ENCODE data around the gene PLCG2.

Gene PLCG2

DNA sequence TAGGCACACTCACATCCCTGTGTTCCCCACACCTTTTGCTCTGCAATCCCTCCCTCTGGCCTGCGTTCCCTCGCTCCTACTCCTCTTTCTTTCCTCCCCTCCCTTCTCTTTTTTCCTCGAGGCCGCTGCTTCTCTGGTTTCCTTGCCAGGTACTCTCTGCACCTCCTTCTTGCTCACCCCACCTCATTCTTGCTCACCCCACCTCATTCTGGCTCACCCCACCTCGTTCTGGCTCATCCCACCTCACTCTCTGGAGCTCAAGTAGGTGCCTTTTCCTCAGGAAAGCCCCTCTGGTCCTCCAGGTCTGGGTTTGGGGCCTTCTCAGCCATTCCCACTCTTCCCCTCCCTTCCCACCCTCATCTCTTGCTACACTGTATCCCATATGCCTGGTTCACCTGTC is 103.5 kb downstream of the PLCG2 start:
- Mint-ChIP-seq H3K27ac (peak overlapping the region; percentile 89), H3K9me3 (no peaks in the 10 kb centered on the region), H3K4me3 (no peak overlapping the region), H3K36me3 (peaks cover 32 to 62% of the 10 kb centered on the region in 2 donors), H3K4me1 (peaks cover 11 to 32% of the 10 kb centered on the region in 2 donors), H3K27me3 (no peaks in the 10 kb centered on the region)
- no peak for ATAC-seq (replicated peaks)
- no peak for DNase-seq

DNA sequence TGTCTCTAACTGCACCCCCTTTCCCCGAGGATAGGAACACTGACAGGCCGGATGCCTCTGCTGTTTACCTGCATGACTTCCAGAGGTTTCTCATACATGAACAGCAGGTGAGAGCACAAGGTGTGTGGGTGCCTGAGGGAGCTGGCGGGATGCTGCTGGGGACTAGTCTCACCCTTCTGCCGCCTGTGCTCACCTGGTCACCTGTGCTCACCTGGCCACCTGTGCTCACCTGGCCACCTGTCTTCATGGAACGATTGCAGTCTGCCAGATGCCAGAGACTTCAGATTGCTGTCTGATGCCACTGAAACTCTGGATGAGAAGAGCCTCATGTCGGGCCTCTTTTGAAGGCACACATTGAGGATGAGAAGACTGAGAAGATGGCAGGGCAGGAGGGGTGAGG is 104.1 kb downstream of the PLCG2 start:
- Mint-ChIP-seq H3K27ac (peak overlapping the region; percentile 89), H3K36me3 (peaks cover 32 to 64% of the 10 kb centered on the region in 2 donors), H3K4me1 (peaks cover 11 to 30% of the 10 kb centered on the region in 2 donors), H3K27me3 (no peaks in the 10 kb centered on the region), H3K9me3 (no peaks in the 10 kb centered on the region), H3K4me3 (no peak overlapping the region)
- DNase-seq (no peak), ATAC-seq (replicated peaks) (no peak)

DNA sequence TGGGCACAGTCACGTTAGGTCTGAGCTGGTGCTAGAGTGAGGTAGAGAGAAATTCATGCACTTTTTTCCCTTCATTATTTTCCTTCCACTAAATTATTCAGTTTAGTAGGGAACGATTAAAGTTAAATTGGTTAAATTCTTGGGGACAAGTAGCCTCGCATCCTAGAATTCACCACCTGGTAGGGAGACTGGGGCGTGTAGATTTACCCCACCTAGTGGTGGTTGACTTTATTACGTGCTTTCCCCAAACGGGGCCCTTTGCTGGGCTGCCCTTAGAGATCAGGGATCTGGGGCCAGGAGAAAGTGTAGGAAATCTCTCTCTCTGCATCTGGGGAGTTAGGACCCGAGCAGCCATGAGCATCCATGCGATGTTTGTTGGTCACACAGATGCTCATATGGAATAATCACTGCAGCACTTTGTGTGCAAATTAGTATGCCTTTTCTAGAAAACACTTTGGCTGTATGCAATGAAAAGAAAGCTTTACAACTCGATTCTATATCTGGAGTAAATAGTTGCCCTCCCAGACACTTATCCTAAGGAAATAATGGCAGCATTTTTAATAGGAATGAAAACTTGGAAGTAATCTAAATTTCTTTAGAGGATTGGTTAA is 107.0 kb downstream of the PLCG2 start:
- peaks cover 5 to 13% of the 10 kb centered on the region in 2 donors for H3K4me1 Mint-ChIP-seq
- H3K36me3 Mint-ChIP-seq = peaks cover 24 to 45% of the 10 kb centered on the region in 2 donors
- no peak overlapping the region for H3K27ac Mint-ChIP-seq
- no peak overlapping the region for H3K4me3 Mint-ChIP-seq
- no peaks in the 10 kb centered on the region for H3K9me3 Mint-ChIP-seq
- DNase-seq (no peak), ATAC-seq (replicated peaks) (peak; percentile 74 to 81)
- no peaks in the 10 kb centered on the region for H3K27me3 Mint-ChIP-seq

GRCh38 chr16:81888520-81889394 is 109.7 kb downstream of the PLCG2 start:
- Mint-ChIP-seq H3K4me3 (no peak overlapping the region), H3K9me3 (no peaks in the 10 kb centered on the region), H3K27me3 (no peaks in the 10 kb centered on the region), H3K36me3 (peaks cover 27 to 49% of the 10 kb centered on the region in 2 donors), H3K4me1 (peaks cover 3 to 19% of the 10 kb centered on the region in 2 donors), H3K27ac (no peak overlapping the region)
- ATAC-seq (replicated peaks) = no peak
- no peak for DNase-seq

GRCh38 chr16:81891736-81892364 is 112.8 kb downstream of the PLCG2 start:
- H3K36me3 Mint-ChIP-seq = peaks cover 38 to 54% of the 10 kb centered on the region in 2 donors

DNA sequence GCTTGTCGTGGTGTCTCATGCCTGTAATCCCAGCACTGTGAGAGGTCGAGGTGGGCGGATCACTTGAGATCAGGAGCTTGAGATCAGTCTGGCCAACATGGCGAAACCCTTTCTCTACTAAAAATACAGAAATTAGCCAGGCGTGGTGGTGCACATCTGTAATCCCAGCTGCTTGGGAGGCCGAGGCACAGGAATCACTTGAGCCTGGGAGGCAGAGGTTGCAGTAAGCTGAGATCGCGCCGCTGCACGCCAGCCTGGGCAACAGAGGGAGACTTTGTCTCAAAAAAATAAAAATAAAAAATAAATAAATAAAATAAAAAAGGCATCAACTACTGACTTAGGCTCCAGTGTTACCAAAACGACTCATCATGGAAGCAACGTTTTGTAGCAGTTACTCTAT is 115.5 kb downstream of the PLCG2 start:
- no peak for ATAC-seq (replicated peaks)

More at GRCh38 chr16:81891736-81892364, 112.8 kb downstream of the PLCG2 start:
- DNase-seq (no peak), ATAC-seq (replicated peaks) (no peak)
- no peaks in the 10 kb centered on the region for H3K9me3 Mint-ChIP-seq
- peaks cover 3 to 6% of the 10 kb centered on the region in 2 donors for H3K4me1 Mint-ChIP-seq
- H3K4me3 Mint-ChIP-seq = no peak overlapping the region
- H3K27ac Mint-ChIP-seq = peak overlapping the region; percentile 57
- no peaks in the 10 kb centered on the region for H3K27me3 Mint-ChIP-seq

DNA sequence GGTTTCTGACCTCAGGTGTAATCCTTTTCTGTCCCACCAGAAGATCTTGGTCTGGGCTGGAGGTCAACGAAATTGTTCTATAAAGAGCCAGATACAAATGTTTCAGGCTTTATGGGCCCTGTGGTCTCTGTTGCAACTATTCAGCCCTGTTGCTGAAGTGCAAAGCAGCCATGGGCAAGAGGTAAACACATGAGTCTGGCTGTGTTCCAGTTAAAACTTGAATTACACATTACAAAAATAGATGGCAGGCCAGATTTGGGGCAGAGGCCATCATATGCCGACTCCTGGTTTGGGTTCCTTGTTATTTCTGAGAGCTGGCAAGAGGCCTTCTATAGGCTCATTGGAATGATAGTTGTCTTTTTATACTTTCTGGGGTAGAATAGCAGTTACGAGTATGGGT is 117.8 kb downstream of the PLCG2 start:
- Mint-ChIP-seq H3K4me3 (no peak overlapping the region), H3K27ac (peak overlapping the region; percentile 2), H3K4me1 (peaks cover 0 to 4% of the 10 kb centered on the region in 2 donors), H3K9me3 (no peaks in the 10 kb centered on the region), H3K36me3 (peaks cover 49 to 61% of the 10 kb centered on the region in 2 donors), H3K27me3 (no peaks in the 10 kb centered on the region)
- no peak for ATAC-seq (replicated peaks)
- DNase-seq = no peak

More for the DNA sequence above, 115.5 kb downstream of the PLCG2 start:
- H3K4me3 Mint-ChIP-seq = no peak overlapping the region
- no peaks in the 10 kb centered on the region for H3K9me3 Mint-ChIP-seq
- no peak for DNase-seq
- no peak overlapping the region for H3K27ac Mint-ChIP-seq
- H3K27me3 Mint-ChIP-seq = no peaks in the 10 kb centered on the region
- peaks cover 56 to 57% of the 10 kb centered on the region in 2 donors for H3K36me3 Mint-ChIP-seq
- H3K4me1 Mint-ChIP-seq = peaks cover 1 to 6% of the 10 kb centered on the region in 2 donors

DNA sequence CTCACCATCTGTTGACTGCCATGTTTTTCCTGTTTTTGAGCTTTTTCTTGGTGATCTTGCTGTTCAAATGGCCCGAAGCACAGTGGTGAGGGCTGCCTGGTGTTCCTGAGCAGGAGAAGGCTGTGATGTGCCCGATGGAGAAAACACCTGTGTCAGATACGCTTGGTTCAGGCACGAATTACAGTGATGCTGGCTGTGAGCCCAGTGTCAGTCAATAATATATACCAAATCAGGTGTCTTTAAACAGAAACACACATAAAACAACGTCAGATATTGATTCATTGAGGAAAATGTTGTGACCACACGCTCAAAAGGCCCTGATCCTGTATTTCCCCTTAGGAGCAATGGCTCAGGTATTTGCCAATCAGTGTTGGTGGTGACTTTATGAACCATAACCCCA is 120.5 kb downstream of the PLCG2 start:
- no peaks in the 10 kb centered on the region for H3K27me3 Mint-ChIP-seq
- DNase-seq = no peak
- no peak for ATAC-seq (replicated peaks)
- no peak overlapping the region for H3K4me3 Mint-ChIP-seq
- H3K9me3 Mint-ChIP-seq = no peaks in the 10 kb centered on the region
- H3K36me3 Mint-ChIP-seq = peaks cover 56 to 67% of the 10 kb centered on the region in 2 donors
- peak overlapping the region; percentile 73 for H3K27ac Mint-ChIP-seq
- H3K4me1 Mint-ChIP-seq = no peaks in the 10 kb centered on the region

DNA sequence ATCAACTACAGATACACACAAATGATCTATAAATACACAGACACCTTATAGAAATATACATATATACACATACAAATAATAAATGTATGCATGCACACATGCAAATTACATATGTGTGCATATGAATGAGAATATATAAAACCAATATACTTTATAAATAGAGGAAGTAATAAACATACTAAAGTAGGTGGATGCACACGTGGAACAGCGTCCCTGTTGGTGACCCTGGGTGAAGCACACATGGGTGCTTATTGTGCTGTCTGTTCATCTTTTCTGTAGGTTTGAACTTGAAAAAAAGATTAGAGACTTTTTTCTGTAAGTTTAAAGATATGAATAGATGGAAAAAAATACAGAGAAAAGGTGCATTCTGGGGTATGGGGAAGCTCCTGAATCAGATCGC is 120.9 kb downstream of the PLCG2 start:
- Mint-ChIP-seq H3K4me1 (no peaks in the 10 kb centered on the region), H3K36me3 (peaks cover 57 to 67% of the 10 kb centered on the region in 2 donors), H3K27ac (no peak overlapping the region), H3K27me3 (no peaks in the 10 kb centered on the region), H3K4me3 (no peak overlapping the region), H3K9me3 (no peaks in the 10 kb centered on the region)
- no peak for ATAC-seq (replicated peaks)
- DNase-seq = no peak

- DNase-seq (no peak), ATAC-seq (replicated peaks) (no peak)
- Mint-ChIP-seq H3K4me1 (no peaks in the 10 kb centered on the region), H3K27ac (no peak overlapping the region), H3K27me3 (no peaks in the 10 kb centered on the region), H3K4me3 (no peak overlapping the region), H3K36me3 (peaks cover 55 to 68% of the 10 kb centered on the region in 2 donors), H3K9me3 (no peaks in the 10 kb centered on the region)
These were observed 121.4 kb downstream of the PLCG2 start for GRCh38 chr16:81900456-81900855.

GRCh38 chr16:81901484-81901883 is 122.4 kb downstream of the PLCG2 start:
- DNase-seq = no peak
- Mint-ChIP-seq H3K27ac (no peak overlapping the region), H3K4me1 (no peaks in the 10 kb centered on the region), H3K27me3 (no peaks in the 10 kb centered on the region), H3K9me3 (no peaks in the 10 kb centered on the region), H3K36me3 (peaks cover 49 to 64% of the 10 kb centered on the region in 2 donors), H3K4me3 (no peak overlapping the region)
- ATAC-seq (replicated peaks) = no peak

DNA sequence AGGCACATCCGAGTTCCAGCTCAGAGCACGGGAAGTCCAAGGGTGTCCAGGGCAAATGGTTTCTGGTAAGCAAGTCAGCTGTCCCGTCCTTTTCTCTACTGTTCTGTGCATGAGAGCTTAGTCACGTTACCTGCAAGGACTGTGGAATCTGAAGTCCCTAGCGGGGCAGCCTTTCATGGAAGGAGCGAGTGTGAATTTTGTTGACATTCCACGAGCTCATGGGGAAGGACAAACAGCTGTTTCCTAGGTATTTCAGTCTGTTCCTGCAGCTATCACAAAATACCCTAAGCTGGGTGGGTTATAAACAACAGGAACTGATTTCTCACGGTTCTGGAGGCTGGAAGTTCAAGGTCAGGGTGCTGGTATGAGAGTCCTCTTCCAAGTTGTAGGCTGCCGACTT is 122.9 kb downstream of the PLCG2 start:
- H3K9me3 Mint-ChIP-seq = no peaks in the 10 kb centered on the region
- DNase-seq = no peak
- H3K4me1 Mint-ChIP-seq = no peaks in the 10 kb centered on the region
- H3K4me3 Mint-ChIP-seq = no peak overlapping the region
- H3K27me3 Mint-ChIP-seq = no peaks in the 10 kb centered on the region
- ATAC-seq (replicated peaks) = no peak
- no peak overlapping the region for H3K27ac Mint-ChIP-seq
- H3K36me3 Mint-ChIP-seq = peaks cover 47 to 59% of the 10 kb centered on the region in 2 donors

DNA sequence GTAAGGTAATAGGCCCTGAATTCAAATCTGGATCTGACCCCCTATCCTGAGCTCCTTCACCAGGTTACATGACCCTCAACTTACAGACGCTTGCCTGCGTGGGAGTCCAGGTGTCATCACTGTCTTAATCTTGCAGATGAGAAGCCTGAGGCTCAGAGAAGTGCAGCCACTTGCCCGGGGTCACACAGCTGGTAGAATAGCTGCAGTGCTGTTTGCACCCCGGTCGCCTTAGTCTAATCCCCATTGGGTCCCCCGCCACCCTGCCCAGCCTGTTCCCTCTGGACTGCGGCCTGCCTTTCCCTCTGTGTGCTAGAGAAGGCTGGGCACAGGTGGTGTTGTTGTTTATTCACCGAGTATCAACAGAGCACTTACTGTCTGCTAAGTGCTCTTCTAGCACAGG is 125.2 kb downstream of the PLCG2 start:
- Mint-ChIP-seq H3K27me3 (no peaks in the 10 kb centered on the region), H3K9me3 (no peaks in the 10 kb centered on the region), H3K27ac (no peak overlapping the region), H3K36me3 (peaks cover 44 to 65% of the 10 kb centered on the region in 2 donors), H3K4me1 (no peaks in the 10 kb centered on the region), H3K4me3 (no peak overlapping the region)
- ATAC-seq (replicated peaks) = no peak
- DNase-seq = no peak

GRCh38 chr16:81905277-81905676 is 126.2 kb downstream of the PLCG2 start:
- Mint-ChIP-seq H3K36me3 (peaks cover 41 to 65% of the 10 kb centered on the region in 2 donors), H3K4me1 (no peaks in the 10 kb centered on the region), H3K4me3 (no peak overlapping the region), H3K9me3 (no peaks in the 10 kb centered on the region), H3K27me3 (no peaks in the 10 kb centered on the region), H3K27ac (peak overlapping the region; percentile 69)
- DNase-seq (no peak), ATAC-seq (replicated peaks) (no peak)
